Left lung (tissue), 10 donors: ENCODE results near the gene DIPK1B. TPM values are rescaled to one million over a fixed set of nuclear protein-coding genes. Genes with fewer than 3 reads are reported as not detected.
A peak's percentile ranks its signal among the peaks of the same experiment; 100 is the strongest.

ENCODE experiments used
- ATAC-seq: fragments of 200-7000 bp; cut with Tn5 transposase; one replicate; pipeline ENCODE4 v1.9.1; 2020; ENCODE audit warnings: moderate library complexity
- DNase-seq, 4 donors: peaks; one replicate each; pipeline ENCODE4 v3.0.0-alpha.2; 2013 to 2020
- H3K27ac ChIP-seq, 2 donors: fragments of 200-600 bp; sonication (generic) in 1 of 2; one replicate each; pipeline versions ENCODE4 v1.5.0 to v1.8.0; 2020 to 2021
- H3K27me3 ChIP-seq, 2 donors: fragments of 200-600 bp; sonication (generic) in 1 of 2; one replicate each; pipeline versions ENCODE4 v1.5.0 to v1.8.0; 2020 to 2021
- H3K36me3 ChIP-seq, 2 donors: fragments of 200-600 bp; sonication (generic) in 1 of 2; one replicate each; pipeline versions ENCODE4 v1.5.0 to v1.8.0; 2020 to 2021
- H3K4me1 ChIP-seq, 2 donors: fragments of 200-600 bp; one replicate each; pipeline ENCODE4 v1.8.0; 2021
- H3K4me3 ChIP-seq, 2 donors: fragments of 200-600 bp; sonication (generic) in 1 of 2; one replicate each; pipeline versions ENCODE4 v1.5.0 to v1.8.0; 2020 to 2021; ENCODE audit warnings: mild to moderate bottlenecking in 1 of 2
- H3K9me3 ChIP-seq, 2 donors: fragments of 200-600 bp; sonication (generic) in 1 of 2; one replicate each; pipeline versions ENCODE4 v1.5.0 to v1.8.0; 2020 to 2021
- intact Hi-C, 2 donors: fragments of 100-400 bp; cut with DNase I; formaldehyde crosslinking; loops; one replicate each; pipeline versions ENCODE4 v1.11.2 to v1.14.2; 2022
- polyA plus RNA-seq, 6 donors: library from polyadenylated mRNA; unstranded; fragments of 120-200 nt; gene quantifications; one replicate each; pipeline ENCODE4 v1.2.1, GENCODE V29; 2013; ENCODE audit not compliant: insufficient read length in 6 of 6
- total RNA-seq, 2 donors: library from RNA; stranded (reverse); fragmentation: NEBNext Ultra II Directional; extraction: Animal tissue kit (Norgen Biotek cat#: 25700); gene quantifications; one replicate each; pipeline ENCODE4 v1.2.1, GENCODE V29; 2021
- TF ChIP-seq, protein P1 (sequence below), 2 donors: fragments of 200-600 bp; sonication (generic) in 1 of 2; IDR thresholded peaks; one replicate each; pipeline versions ENCODE4 v1.5.0 to v1.8.0; 2021; ENCODE audit warnings: antibody characterized with exemption in 2 of 2
- donor health status: DM: no; HTN: yes; CAD: no.
- donor health status: DM: no; HTN: no; CAD: no.

DIPK1B gene
- total and polyA plus RNA-seq, 8 donors: 12.6 to 37.4 (median 28.6) TPM

DNA sequence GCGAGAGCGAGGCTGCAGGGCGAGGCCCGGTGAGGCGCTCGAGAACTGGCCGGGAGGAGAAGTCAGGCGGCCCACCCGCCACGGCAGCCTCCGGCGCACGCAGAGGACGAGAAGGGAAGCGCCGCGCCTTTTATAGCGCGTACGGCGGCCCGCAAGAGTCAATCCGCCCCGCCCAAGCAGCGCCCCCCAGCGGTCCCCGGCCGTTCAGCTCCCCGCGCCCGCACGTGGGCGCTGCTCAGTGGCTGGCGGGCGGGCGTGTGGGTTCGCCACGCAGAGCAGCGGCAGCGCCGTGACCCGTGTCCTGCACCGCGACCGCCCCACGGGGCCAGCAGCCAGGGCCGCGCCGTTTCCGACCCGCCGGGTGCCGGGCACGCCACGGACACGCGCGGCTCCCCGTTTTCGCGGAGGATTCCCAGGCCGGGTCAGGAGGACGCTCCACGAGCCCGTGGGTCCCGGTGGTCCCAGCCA, 15.7 kb downstream of the DIPK1B start:
- peaks cover 19 to 55% of the 10 kb centered on the region in 2 donors for H3K4me1 ChIP-seq
- H3K27me3 ChIP-seq: peaks cover 0 to 8% of the 10 kb centered on the region in 2 donors
- DNase-seq (peak; percentile 85 to 96 (median 90)), ATAC-seq (peak; percentile 89)
- H3K4me3 ChIP-seq: peak overlapping the region; percentile 83 to 91
- intact Hi-C loops: no loop called here
- peaks cover 0 to 37% of the 10 kb centered on the region in 2 donors for H3K36me3 ChIP-seq
- no peaks in the 10 kb centered on the region for H3K9me3 ChIP-seq
- TF ChIP-seq, protein P1, sequence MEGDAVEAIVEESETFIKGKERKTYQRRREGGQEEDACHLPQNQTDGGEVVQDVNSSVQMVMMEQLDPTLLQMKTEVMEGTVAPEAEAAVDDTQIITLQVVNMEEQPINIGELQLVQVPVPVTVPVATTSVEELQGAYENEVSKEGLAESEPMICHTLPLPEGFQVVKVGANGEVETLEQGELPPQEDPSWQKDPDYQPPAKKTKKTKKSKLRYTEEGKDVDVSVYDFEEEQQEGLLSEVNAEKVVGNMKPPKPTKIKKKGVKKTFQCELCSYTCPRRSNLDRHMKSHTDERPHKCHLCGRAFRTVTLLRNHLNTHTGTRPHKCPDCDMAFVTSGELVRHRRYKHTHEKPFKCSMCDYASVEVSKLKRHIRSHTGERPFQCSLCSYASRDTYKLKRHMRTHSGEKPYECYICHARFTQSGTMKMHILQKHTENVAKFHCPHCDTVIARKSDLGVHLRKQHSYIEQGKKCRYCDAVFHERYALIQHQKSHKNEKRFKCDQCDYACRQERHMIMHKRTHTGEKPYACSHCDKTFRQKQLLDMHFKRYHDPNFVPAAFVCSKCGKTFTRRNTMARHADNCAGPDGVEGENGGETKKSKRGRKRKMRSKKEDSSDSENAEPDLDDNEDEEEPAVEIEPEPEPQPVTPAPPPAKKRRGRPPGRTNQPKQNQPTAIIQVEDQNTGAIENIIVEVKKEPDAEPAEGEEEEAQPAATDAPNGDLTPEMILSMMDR (IDR thresholded peaks at IDR 0.05): peak; percentile 88 to 90
- peak overlapping the region; percentile 57 to 83 for H3K27ac ChIP-seq

DNA sequence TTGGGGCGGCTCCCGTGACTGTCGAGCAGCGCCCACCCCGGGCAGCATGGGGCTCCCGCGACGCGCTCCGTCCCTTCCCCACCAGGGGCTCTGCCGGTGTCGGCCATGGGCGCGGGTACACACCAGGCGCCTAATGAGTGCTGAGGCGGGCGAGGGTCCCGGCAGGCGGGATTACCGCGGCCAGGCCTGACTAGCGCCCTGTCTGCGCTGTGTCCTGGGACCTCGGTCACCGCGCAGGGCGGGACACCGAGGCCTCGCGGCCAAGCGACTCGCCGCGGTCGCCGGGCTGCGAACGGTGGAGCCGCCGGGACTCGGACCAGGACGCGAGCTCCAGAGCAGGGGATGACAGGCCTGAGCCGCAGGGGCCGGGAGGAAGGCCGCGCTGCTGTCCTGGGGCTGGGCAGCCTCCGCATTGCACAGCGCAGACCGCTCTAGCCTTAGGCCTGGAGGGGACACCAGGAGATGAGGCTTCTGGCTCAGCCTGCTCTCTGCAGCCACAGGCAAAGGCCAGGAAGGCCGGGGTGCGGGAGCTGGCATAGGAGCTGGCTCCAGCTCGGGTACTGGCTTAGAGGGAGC, 16.3 kb downstream of the DIPK1B start:
- Histone ChIP-seq H3K4me1 (peaks cover 19 to 49% of the 10 kb centered on the region in 2 donors), H3K4me3 (peak overlapping the region; percentile 83 to 91), H3K36me3 (peaks cover 0 to 32% of the 10 kb centered on the region in 2 donors), H3K27me3 (peaks cover 0 to 8% of the 10 kb centered on the region in 2 donors), H3K27ac (peak overlapping the region in 1 of 2 donors; percentile 83), H3K9me3 (no peaks in the 10 kb centered on the region)
- TF ChIP-seq, protein P1 (IDR thresholded peaks at IDR 0.05): no peak
- intact Hi-C loops: no loop called here
- ATAC-seq: peak; percentile 45
- DNase-seq: peak in 1 of 4 donors; percentile 85

DNA sequence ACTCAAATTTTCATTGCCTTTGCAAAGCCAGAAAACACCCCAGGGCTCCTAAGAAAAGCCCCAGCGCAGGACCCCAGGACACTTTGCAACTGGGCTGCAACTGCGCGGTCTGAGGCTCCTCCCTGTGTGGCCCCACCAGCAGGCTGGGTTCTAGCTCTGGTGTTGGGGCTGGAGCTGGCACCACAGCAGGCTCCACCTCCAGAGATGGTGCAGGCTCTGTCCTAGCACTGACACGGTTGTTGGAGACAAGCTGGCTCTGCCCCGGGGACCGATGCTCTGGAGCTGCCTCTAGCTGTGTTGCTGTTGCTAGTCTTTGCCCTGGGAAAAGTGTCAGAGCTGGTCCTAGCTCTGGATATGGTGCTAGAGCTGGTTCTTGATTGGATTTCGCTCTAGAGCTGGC, 16.8 kb downstream of the DIPK1B start:
- H3K36me3 ChIP-seq: peaks cover 0 to 27% of the 10 kb centered on the region in 2 donors
- peak in 1 of 4 donors; percentile 69 for DNase-seq
- peak overlapping the region in 1 of 2 donors; percentile 83 for H3K4me3 ChIP-seq
- TF ChIP-seq, protein P1 (IDR thresholded peaks at IDR 0.05): no peak
- intact Hi-C loops: no loop called here
- H3K4me1 ChIP-seq: peaks cover 19 to 44% of the 10 kb centered on the region in 2 donors
- ATAC-seq: no peak
- no peaks in the 10 kb centered on the region for H3K9me3 ChIP-seq
- peaks cover 0 to 8% of the 10 kb centered on the region in 2 donors for H3K27me3 ChIP-seq
- H3K27ac ChIP-seq: no peak overlapping the region

DNA sequence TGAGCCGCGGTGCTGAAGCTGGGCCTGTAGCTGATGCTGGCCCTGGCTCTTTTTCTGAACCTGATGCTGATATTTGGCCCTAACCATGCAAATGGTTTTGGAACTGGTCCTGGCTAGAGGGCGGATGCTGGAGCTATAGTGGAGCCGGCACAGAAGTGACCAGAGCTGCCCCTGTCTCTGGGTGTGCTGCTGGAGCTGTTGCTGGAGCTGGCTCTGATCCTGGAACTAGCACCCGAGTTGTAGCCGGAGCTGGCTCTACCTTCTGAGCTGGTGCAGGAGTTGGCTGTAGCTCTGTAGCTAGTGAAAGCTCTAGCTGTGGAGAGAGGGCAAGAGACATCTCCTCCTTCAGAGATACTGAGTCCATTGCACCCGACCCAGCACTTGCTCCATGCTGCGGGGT, 17.6 kb downstream of the DIPK1B start:
- intact Hi-C loops: no loop called here
- no peak for DNase-seq
- Histone ChIP-seq H3K4me3 (no peak overlapping the region), H3K27me3 (peaks cover 0 to 8% of the 10 kb centered on the region in 2 donors), H3K36me3 (peaks cover 0 to 19% of the 10 kb centered on the region in 2 donors), H3K27ac (no peak overlapping the region), H3K9me3 (no peaks in the 10 kb centered on the region), H3K4me1 (peaks cover 19 to 36% of the 10 kb centered on the region in 2 donors)
- TF ChIP-seq, protein P1 (IDR thresholded peaks at IDR 0.05): no peak
- ATAC-seq: no peak

DNA sequence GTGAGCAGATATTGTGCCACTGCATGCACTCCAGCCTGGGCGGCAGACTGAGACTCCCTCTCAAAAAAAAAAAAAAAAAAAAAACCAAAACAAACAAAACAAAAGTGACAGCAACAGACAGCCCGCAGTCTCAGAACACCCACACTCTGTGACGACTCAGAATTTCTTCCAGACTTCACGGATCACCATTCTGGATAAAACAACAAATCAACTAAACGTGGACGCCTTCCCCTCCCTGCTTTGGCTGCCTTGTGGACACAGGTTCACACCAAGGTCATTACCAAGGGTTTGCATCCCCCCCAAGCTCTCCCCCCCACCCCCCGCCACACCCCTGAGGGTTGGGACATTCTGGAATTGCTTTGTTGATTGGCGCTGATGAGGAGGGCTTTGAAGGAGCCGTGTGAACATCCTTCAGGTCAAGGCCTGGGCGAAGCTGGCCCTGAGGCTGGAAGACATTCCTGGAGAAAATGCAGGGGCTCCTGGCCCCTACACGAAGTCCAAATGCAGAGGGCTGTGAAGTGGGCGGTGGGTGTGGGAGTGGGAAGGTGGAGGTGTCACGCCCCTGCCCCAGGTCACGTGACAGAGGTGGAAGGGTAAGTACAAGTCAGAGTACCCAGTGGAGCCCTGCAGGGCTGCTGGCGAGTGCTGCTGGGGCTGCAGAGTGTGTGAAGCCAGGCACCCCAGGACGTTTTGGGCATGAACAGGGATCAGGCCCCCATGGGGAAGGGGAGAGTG, 20.2 kb downstream of the DIPK1B start:
- ATAC-seq (no peak), DNase-seq (peak in 1 of 4 donors; percentile 64)
- H3K27ac ChIP-seq: no peak overlapping the region
- intact Hi-C loops: no loop called here
- H3K4me3 ChIP-seq: no peak overlapping the region
- H3K27me3 ChIP-seq: peaks cover 0 to 8% of the 10 kb centered on the region in 2 donors
- TF ChIP-seq, protein P1 (IDR thresholded peaks at IDR 0.05): no peak
- H3K9me3 ChIP-seq: no peaks in the 10 kb centered on the region
- peaks cover 0 to 10% of the 10 kb centered on the region in 2 donors for H3K4me1 ChIP-seq
- H3K36me3 ChIP-seq: no peaks in the 10 kb centered on the region
